Measurements from ENCODE around the gene TNFSF11. TPM values are rescaled to one million over a fixed set of nuclear protein-coding genes. Genes with fewer than 3 reads are reported as not detected.

Gene TNFSF11
- total RNA-seq, 1 experiment from 2014 or later = 3.5 TPM

DNA sequence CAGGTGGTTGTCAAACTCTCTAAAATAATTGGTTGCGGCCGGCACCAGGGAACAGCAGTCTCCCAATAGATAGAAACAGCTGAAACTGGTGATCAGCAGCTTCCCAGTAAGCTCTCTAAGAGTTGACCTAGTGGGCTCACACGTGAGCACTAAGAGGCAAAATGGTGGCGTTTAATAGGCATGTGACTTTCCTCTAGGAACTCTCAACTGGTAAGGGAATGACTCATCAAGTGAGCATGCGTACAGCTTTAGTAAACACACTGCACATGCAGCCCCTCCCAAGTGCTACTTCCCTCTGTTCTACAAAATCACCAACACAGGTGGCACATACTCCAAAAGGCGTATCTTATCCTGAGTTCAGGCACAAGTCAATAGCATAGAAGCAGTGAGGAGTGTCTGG is 41.7 kb downstream of the TNFSF11 start:
- WGBS (ENCODE audit: extremely low coverage, insufficient read length, low lambda C conversion rate) = no CpG with 5 or more reads among the region's 6 CpGs
- no peaks in the 10 kb centered on the region for H3K9me3 ChIP-seq (ENCODE audit: control insufficient read depth, low read depth, low read length)
- H2BK15ac ChIP-seq (ENCODE audit: low read depth, low read length) = no peak overlapping the region
- H3K14ac ChIP-seq (ENCODE audit: insufficient read depth, low read length) = no peak overlapping the region
- H3K4me1 Mint-ChIP-seq = peaks cover 17 to 26% of the 10 kb centered on the region in 2 experiments
- no peak overlapping the region for H2BK120ac ChIP-seq (ENCODE audit: low read depth, low read length, poor library complexity, severe bottlenecking)
- H3K23ac ChIP-seq (ENCODE audit: insufficient read length, low read depth, low read length) = no peak overlapping the region
- no peak overlapping the region for H2BK5ac ChIP-seq (ENCODE audit: insufficient read length, low read length)
- peaks cover 2% of the 10 kb centered on the region for H3K27me3 Mint-ChIP-seq (ENCODE audit: low read depth)
- H3K9ac ChIP-seq (ENCODE audit: extremely low read depth, insufficient read length, low read length) = no peak overlapping the region
- H3K56ac ChIP-seq (ENCODE audit: insufficient read length, low read depth, low read length) = no peak overlapping the region
- H3K79me2 ChIP-seq (ENCODE audit: insufficient read depth, low read length) = no peaks in the 10 kb centered on the region
- no peak overlapping the region for H3K4me2 ChIP-seq (ENCODE audit: insufficient read depth, insufficient read length, low read length)
- no peaks in the 10 kb centered on the region for H3K36me3 Mint-ChIP-seq (ENCODE audit: insufficient read depth in 1 of 3, low read depth in 3 of 3)
- H2BK12ac ChIP-seq (ENCODE audit: insufficient read length, low read depth, low read length) = no peak overlapping the region
- no peak overlapping the region for H3T11ph ChIP-seq (ENCODE audit: low read length)
- no peak overlapping the region for H3K27ac Mint-ChIP-seq
- H4K91ac ChIP-seq (ENCODE audit: insufficient read length, low read depth, low read length) = no peak overlapping the region
- H3K4me1 ChIP-seq (ENCODE audit: insufficient read depth, low read length) = no peaks in the 10 kb centered on the region; the same call in 1 of the 2 replicates
- DNase-seq = no peak
- no peaks in the 10 kb centered on the region for H3K9me3 Mint-ChIP-seq
- no peak overlapping the region for H4K8ac ChIP-seq (replicated peaks; ENCODE audit: insufficient read length, low read depth, low read length)
- no peak overlapping the region for H2AFZ ChIP-seq (ENCODE audit: low read length)
- no peaks in the 10 kb centered on the region for H3K27me3 ChIP-seq (ENCODE audit: insufficient read depth, low read length)
- no peak overlapping the region for H3K27ac ChIP-seq (ENCODE audit: insufficient read length, low read depth, low read length)
- no peak overlapping the region for H2AK5ac ChIP-seq (ENCODE audit: insufficient read length, low read length)
- no peaks in the 10 kb centered on the region for H4K20me1 ChIP-seq (ENCODE audit: control insufficient read depth, insufficient read depth, insufficient read length)
- no peaks in the 10 kb centered on the region for H3K79me1 ChIP-seq (ENCODE audit: insufficient read depth, low read depth, low read length, poor library complexity, severe bottlenecking)
- no peak overlapping the region for H3K4me3 Mint-ChIP-seq
- H2BK20ac ChIP-seq (ENCODE audit: low read depth, low read length, poor library complexity, severe bottlenecking) = no peak overlapping the region
- no peak overlapping the region for H4K5ac ChIP-seq (ENCODE audit: insufficient read length, low read depth, low read length)
- H3K23me2 ChIP-seq (ENCODE audit: insufficient read length, low read depth, low read length, poor library complexity, severe bottlenecking) = no peaks in the 10 kb centered on the region
- no peak overlapping the region for H3K4ac ChIP-seq (ENCODE audit: low read depth, low read length)
- H3K18ac ChIP-seq (ENCODE audit: insufficient read length, low read depth, low read length) = no peak overlapping the region
- TF ChIP-seq, protein P1, sequence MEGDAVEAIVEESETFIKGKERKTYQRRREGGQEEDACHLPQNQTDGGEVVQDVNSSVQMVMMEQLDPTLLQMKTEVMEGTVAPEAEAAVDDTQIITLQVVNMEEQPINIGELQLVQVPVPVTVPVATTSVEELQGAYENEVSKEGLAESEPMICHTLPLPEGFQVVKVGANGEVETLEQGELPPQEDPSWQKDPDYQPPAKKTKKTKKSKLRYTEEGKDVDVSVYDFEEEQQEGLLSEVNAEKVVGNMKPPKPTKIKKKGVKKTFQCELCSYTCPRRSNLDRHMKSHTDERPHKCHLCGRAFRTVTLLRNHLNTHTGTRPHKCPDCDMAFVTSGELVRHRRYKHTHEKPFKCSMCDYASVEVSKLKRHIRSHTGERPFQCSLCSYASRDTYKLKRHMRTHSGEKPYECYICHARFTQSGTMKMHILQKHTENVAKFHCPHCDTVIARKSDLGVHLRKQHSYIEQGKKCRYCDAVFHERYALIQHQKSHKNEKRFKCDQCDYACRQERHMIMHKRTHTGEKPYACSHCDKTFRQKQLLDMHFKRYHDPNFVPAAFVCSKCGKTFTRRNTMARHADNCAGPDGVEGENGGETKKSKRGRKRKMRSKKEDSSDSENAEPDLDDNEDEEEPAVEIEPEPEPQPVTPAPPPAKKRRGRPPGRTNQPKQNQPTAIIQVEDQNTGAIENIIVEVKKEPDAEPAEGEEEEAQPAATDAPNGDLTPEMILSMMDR (conservative IDR thresholded peaks at IDR 0.05) = no peak
